Muscle layer of duodenum (tissue), 2 donors: ENCODE measurements around the gene APOE.
"Not testable (repeated sequence)": the region's sequence is repeated elsewhere in the genome, so short reads cannot be mapped to it uniquely, and the experiment has no call there.

ENCODE experiments used
- H3K27ac ChIP-seq: one replicate; pipeline ENCODE4 v1.7.0; 2013; ENCODE audit warnings: mild to moderate bottlenecking, low read length
- H3K27me3 ChIP-seq: one replicate; pipeline ENCODE4 v1.7.0; 2013; ENCODE audit warnings: low read depth, mild to moderate bottlenecking, control low read depth, low read length
- H3K36me3 ChIP-seq, 2 donors: one replicate each; pipeline ENCODE4 v1.7.0; 2013; ENCODE audit warnings: low read length in 2 of 2, control low read depth in 1 of 2, mild to moderate bottlenecking in 1 of 2; ENCODE audit not compliant: insufficient read depth in 2 of 2, control insufficient read depth in 1 of 2
- H3K4me1 ChIP-seq, 2 donors: one replicate each; pipeline ENCODE4 v1.7.0; 2013; ENCODE audit warnings: low read length in 2 of 2, mild to moderate bottlenecking in 2 of 2, control low read depth in 1 of 2, moderate library complexity in 1 of 2; ENCODE audit not compliant: insufficient read depth in 2 of 2, control insufficient read depth in 1 of 2
- H3K4me3 ChIP-seq, 2 donors: one replicate each; pipeline ENCODE4 v1.7.0; 2013; ENCODE audit warnings: low read length in 2 of 2, low read depth in 1 of 2, mild to moderate bottlenecking in 1 of 2
- H3K9me3 ChIP-seq, 2 donors: one replicate each; pipeline ENCODE4 v1.7.0; 2013; ENCODE audit warnings: low read length in 2 of 2, control low read depth in 1 of 2, mild to moderate bottlenecking in 1 of 2; ENCODE audit not compliant: control insufficient read depth in 1 of 2
- donor health status: healthy.

APOE gene

GRCh38 chr19:44913512-44914432 is 8.2 kb downstream of the APOE start:
- not testable (repeated sequence) for H3K36me3 ChIP-seq, H3K27me3 ChIP-seq, H3K27ac ChIP-seq, H3K9me3 ChIP-seq
- Histone ChIP-seq H3K4me3 (peak overlapping the region in 1 of 2 donors; percentile 42), H3K4me1 (peaks cover 0 to 16% of the 10 kb centered on the region in 2 donors)

GRCh38 chr19:44914433-44915206 is 9.0 kb downstream of the APOE start, which contains the start of gene APOC1:
Gene APOC1, plus strand, starts transcription at chr19:44914608. Its CDS starts 284 bp downstream, at chr19:44914892.
- H3K27me3 ChIP-seq, H3K9me3 ChIP-seq, H3K36me3 ChIP-seq, H3K27ac ChIP-seq: not testable (repeated sequence)
- Histone ChIP-seq H3K4me1 (peaks cover 0 to 16% of the 10 kb centered on the region in 2 donors), H3K4me3 (peak within 1 kb of the TSS; percentile 60 to 61)

GRCh38 chr19:44924243-44924725 is 18.7 kb downstream of the APOE start:
- Histone ChIP-seq H3K27me3 (no peaks in the 10 kb centered on the region), H3K27ac (peak overlapping the region; percentile 31), H3K4me3 (no peak overlapping the region), H3K36me3 (no peaks in the 10 kb centered on the region), H3K9me3 (no peaks in the 10 kb centered on the region), H3K4me1 (no peaks in the 10 kb centered on the region)

DNA sequence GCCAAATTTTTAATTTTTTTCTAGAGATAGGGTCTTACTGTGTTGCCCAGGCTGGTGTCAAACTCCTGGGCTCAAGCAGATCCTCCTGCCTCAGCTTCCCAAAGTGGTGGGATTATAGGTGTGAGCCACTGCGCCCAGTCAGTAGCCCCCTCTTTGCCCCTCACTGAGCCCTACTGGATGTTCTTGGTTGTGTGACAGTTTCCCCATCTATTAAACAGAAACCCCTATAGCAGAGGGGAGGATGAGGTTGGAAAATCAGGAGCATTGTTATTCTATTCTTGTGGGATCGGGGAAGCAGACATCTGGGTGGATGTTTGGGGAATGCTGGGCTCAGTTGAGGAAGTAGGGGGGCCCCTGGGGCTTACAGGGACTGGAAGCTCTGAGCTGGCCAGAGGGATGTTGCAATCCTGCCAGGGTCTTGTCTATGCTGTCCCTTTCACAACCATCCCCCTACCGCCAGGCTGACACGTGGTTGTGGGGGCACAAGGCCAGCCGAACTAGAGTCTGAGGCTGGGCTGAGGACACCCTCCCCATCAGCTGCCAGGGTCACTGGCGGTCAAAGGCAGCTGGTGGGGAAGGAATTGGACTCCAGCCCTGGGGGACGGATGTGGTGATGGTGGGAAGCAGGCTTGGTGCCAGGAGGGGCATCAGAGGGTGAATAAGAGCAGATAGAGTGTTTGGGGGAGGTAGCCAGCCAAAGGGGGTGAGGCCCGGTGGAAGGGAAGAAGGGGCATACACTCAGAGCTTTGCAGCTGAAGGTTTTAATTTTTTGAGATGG is 19.7 kb downstream of the APOE start:
- no peaks in the 10 kb centered on the region for H3K36me3 ChIP-seq
- no peaks in the 10 kb centered on the region for H3K27me3 ChIP-seq
- H3K4me3 ChIP-seq: no peak overlapping the region
- H3K4me1 ChIP-seq: no peaks in the 10 kb centered on the region
- H3K9me3 ChIP-seq: no peaks in the 10 kb centered on the region
- no peak overlapping the region for H3K27ac ChIP-seq

- not testable (repeated sequence) for H3K27me3 ChIP-seq, H3K4me1 ChIP-seq, H3K27ac ChIP-seq, H3K36me3 ChIP-seq, H3K9me3 ChIP-seq
- H3K4me3 ChIP-seq: peak overlapping the region in 1 of 2 donors; percentile 47
Observed at GRCh38 chr19:44926245-44927077, 20.9 kb downstream of the APOE start.

DNA sequence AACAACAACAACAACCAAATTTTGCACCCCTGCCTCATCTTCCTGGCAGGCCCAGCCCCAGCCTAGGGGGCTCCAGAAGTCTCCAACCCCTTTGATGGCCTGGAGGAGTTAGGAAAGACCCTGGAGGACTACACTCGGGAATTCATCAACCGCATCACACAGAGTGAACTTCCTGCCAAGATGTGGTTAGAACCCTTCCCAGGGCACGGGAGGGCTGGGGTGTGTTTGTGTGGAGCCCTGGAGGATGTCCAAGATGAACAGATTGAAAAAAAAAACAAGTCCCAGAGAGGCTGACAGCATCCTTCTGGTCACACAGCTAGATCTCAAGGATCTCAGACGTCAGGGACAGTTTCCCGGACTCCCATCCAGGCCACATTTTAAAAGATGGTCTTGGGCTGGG is 22.1 kb downstream of the APOE start:
- H3K27me3 ChIP-seq: no peaks in the 10 kb centered on the region
- no peaks in the 10 kb centered on the region for H3K36me3 ChIP-seq
- no peak overlapping the region for H3K4me3 ChIP-seq
- no peaks in the 10 kb centered on the region for H3K9me3 ChIP-seq
- H3K4me1 ChIP-seq: no peaks in the 10 kb centered on the region
- H3K27ac ChIP-seq: no peak overlapping the region

DNA sequence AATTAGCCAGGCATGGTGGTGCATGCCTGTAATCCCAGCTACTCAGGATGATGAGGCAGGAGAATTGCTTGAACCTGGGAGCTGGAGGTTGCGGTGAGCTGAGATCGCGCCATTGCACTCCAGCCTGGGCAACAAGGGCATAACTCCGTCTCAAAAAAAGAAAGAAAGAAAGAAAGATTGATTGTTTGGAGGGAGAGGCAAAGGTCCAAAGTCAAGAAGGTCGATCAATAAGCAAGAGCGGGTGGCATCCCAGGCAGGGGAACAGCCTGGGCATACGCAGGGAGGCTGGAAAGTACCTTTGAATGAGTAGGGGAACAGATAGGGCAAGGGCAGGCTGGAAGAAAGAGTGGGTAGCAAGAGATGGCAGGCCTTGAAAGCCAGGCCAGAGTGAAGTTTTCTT is 24.5 kb downstream of the APOE start:
- H3K27ac ChIP-seq: no peak overlapping the region
- no peak overlapping the region for H3K4me3 ChIP-seq
- no peaks in the 10 kb centered on the region for H3K9me3 ChIP-seq
- no peaks in the 10 kb centered on the region for H3K27me3 ChIP-seq
- H3K36me3 ChIP-seq: no peaks in the 10 kb centered on the region
- H3K4me1 ChIP-seq: no peaks in the 10 kb centered on the region

DNA sequence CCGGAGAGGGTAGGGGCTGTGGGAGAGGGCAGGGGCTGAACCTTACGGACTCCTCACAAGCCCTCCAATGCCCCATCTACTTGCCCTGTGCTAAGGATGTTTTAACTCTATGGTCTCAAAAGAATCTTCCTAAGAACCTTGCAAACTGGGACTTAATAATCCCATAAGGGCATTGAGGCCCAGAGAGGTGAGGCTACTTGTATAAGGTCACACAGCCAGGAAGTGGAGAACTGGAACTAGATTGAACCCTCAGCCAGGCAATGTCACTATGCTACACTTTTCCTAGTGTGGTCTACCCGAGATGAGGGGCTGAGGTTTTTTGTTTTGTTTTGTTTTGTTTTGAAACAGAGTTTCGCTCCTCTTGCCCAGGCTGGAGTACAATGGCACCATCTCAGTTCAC is 25.9 kb downstream of the APOE start:
- H3K27ac ChIP-seq: no peak overlapping the region

GRCh38 chr19:44939668-44940067 is 34.1 kb downstream of the APOE start:
- H3K4me1 ChIP-seq: no peaks in the 10 kb centered on the region
- H3K27me3 ChIP-seq: no peaks in the 10 kb centered on the region
- H3K9me3 ChIP-seq: no peaks in the 10 kb centered on the region
- H3K27ac ChIP-seq: no peak overlapping the region
- H3K4me3 ChIP-seq: no peak overlapping the region
- H3K36me3 ChIP-seq: no peaks in the 10 kb centered on the region

More for the DNA sequence above, 25.9 kb downstream of the APOE start:
- Histone ChIP-seq H3K36me3 (no peaks in the 10 kb centered on the region), H3K4me1 (no peaks in the 10 kb centered on the region), H3K27me3 (no peaks in the 10 kb centered on the region), H3K9me3 (no peaks in the 10 kb centered on the region), H3K4me3 (no peak overlapping the region)

GRCh38 chr19:44942067-44942571 is 36.5 kb downstream of the APOE start, which contains the start of gene APOC4:
Gene APOC4, plus strand, starts transcription at chr19:44942237. Its CDS starts 41 bp downstream, at chr19:44942278.
- Histone ChIP-seq H3K27me3 (no peaks in the 10 kb centered on the region), H3K36me3 (no peaks in the 10 kb centered on the region), H3K4me3 (no peak within 1 kb of the TSS), H3K4me1 (no peaks in the 10 kb centered on the region), H3K27ac (no peak within 1 kb of the TSS), H3K9me3 (no peaks in the 10 kb centered on the region)
